ENCODE measurements around the gene CLCN7.
"Not testable (repeated sequence)": the region's sequence is repeated elsewhere in the genome, so short reads cannot be mapped to it uniquely, and the experiment has no call there.

CLCN7 gene

GRCh38 chr16:1443980-1444729, 30.7 kb downstream of the CLCN7 start, which contains the start of gene CCDC154:
Gene CCDC154 (minus strand): TSS chr16:1444556. CDS start chr16:1444322, 234 bp downstream.
- DNase-seq, result no peak

- no peak for DNase-seq
Measured at GRCh38 chr16:1443403-1443973, 31.3 kb downstream of the CLCN7 start.

DNA sequence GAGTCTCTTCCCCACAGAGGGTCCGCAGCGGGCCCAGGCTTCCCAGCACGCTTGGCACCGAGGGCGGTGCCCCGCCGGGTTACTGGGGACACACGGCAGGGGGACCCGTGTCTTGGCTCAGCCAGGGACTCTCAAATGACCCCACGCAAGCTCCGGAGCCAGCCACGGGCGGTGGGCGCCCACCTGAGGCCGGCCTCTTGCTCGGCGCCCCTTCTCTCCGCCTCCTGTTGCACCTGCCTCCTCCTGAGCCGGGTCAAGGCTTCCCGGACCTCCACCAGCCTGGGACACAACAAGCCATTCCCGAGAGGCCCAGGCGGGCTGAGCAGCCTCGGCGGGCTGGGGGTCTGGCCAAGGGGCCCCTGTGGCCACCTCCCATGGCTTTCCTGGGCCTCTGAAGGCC, 32.1 kb downstream of the CLCN7 start:
- no peak for DNase-seq

DNA sequence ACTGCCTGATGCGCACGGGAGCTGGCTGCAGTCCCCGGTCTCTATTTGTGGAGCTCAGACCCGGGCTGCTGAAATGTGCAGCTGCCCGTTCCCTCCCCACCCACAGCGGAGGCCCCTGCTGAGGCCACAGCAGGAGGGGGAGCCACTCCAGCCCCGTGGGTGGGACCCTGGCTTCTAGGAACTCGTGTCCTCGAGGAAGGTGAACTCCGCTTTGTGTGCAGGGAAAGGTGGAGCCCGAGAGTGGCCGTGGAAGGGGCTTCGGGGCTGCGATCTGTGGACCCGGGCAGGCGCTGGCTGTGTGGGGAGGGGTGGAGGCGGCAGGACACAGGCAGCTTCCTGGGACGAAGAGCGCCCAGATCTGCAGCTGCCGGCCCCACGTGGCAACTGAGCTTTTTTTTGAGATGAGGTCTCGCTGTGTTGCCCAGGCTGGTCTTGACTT, 33.4 kb downstream of the CLCN7 start:
- DNase-seq, result no peak

GRCh38 chr16:1439699-1440074, 35.1 kb downstream of the CLCN7 start:
- not testable (repeated sequence) for DNase-seq

DNA sequence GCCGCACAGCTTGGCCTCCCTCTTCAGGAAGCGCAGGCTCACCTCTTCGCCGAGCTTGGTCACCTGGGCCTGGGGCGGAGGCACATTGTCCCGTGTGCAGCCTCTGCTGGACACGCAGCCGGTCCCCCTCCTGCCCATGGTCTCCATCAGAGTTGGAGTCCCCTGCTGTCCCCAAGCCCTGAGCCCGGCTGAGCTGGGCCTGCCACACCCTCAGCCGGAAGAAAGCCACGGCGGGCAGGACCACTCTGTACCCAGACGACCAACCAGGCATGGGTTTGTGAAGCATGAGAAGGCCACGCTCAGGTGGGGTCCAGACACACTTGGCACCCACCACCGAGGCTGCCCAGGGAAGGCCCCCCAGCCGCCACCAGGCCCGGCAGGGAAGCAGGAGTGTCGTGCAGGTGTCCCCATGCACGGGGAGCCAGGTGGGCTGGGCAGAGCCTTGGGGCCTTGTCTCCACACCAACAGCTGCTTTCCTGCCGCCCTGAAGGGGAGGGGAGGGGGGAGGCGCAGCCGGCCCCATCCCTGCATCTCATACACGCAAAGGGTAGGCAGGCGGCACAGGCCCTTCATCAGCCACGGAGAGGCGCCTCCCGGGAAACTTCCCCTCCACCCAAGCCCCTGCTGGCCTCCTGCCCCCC, 35.6 kb downstream of the CLCN7 start:
- no peak for DNase-seq

DNA sequence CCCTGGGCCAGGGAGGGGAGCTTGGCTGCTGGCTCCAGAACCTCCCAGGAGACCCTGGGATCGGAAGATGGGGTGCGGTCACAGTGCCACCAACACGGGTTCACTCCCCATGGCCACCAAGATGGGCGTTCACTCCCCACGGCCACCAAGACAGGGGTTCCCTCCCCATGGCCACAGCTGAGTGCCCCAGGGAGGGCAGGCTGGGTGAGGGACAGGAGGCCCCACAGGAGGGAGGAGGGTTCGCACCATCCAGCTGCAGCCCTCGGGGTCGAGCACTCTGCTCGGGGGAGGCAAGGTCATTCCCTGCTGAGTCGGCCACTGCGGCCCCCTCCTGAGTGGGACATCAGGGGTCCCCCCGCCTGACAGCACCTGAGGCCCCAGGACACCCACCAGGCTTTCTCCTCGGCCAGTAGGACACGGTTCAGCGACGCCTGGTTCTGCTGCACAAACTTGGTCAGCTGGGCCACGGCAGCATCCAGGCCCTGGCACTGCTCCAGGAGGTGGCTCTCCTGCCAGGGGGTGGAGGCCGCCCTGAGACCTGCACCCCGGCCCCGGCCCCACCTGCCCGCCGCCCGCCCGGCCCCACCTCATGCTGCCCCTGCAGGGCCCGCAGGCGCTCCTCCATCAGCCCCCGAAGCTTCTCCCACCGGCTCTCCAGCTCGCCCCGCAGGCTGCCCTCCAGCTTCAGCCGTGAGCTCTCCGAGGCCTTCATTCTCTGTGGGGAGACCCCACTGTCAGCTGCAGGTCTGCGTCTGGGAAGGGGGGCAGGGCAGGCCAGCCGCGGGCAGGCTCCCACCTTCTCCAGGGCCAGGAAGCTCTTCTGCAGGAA, 36.4 kb downstream of the CLCN7 start:
- DNase-seq, result no peak

DNA sequence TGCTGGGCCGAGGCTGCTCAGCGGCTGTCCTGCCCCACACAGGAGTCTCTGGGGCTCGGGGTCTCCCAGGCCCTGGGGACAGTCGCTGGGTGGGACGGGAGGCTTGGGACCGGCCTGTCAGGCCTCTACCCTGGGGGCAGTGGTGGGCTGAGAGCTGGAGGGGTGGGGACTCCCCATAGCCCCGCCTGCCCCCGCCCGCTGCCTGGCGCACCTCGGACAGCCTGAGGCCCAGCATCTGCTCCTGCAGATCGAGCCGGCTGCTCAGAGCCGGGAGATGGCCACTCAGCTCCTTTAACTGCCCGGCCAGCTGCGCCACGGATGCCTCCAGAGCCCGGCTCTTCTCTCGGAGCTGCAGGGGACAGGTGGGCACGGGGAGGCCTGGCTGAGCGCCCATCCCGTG, 37.2 kb downstream of the CLCN7 start:
- DNase-seq, result no peak

DNA sequence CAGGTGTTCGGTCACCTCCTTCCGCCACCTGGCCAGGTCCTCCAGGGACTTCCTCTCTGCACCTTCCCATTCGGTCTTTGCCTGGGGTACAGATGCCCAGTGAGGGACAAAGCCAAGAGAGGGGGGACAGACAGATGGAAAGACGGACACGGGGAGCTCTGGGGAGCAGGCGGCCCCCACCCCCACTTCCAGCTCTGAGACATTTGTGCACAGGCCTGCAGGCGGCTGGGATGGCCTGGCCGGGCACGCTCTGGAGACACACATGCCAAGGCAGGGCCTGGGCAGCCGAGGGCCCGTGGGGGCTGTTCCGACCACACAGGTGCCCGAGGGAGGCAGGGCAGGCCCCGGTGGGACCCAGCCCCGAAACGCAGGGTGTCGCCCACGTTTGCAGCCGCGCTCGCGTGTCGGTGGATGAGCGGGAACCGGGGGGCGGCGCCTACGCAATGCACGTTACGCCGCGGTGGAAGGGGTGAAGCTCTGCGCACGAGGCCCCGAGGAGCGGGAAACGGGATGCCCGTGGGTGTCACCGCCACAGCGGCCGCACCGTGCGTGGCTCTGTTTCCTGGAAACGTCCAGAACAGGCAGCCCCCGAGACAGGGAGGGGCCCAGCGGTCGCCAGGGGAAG, 38.0 kb downstream of the CLCN7 start:
- no peak for DNase-seq

GRCh38 chr16:1435921-1436697, 38.7 kb downstream of the CLCN7 start:
- DNase-seq, result no peak

DNA sequence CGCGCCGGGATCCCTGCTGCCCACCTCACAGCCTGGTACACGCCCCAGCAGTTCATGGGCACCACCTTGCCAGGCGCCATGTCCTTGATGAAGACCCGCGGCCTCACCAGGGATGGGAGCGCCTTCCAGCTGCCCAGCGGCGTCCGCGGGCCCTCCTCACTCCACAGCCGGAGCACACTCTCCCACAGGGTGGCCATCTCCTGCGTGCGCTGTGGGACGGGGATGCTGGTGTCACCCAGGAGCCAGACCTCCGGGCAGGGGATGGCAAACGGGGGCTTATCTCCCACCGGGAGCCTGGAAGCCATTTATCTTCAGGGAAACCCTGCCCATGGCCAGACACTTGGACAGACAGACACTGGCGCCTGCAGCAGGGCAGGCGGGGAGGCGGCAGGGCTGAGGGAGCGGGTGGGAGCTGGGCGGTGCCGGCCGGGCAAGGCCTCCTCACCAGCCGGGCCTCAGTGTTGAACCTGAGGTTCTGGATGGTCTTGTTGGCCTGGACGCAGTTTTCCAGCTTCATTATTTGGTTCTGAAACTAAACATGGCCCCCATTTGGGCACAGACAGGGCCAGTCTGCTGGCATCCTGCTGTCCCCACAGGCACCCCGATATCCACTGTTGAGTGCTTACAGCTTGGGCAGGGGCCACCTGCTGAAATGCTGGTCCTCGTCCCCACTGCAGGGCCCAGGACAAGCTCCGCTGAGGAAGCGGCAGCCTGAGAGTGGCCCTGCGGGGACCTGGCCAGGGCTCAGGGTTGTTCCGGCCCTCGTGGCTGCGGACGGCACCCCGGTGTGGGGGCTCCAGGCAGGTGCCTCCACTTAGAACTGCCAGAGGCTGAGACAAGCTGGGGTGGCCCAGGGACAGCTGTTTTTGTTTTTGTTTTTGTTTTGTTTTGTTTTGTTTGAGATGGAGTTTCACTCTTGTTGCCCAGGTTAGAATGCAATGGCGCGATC, 39.9 kb downstream of the CLCN7 start:
- no peak for DNase-seq

DNA sequence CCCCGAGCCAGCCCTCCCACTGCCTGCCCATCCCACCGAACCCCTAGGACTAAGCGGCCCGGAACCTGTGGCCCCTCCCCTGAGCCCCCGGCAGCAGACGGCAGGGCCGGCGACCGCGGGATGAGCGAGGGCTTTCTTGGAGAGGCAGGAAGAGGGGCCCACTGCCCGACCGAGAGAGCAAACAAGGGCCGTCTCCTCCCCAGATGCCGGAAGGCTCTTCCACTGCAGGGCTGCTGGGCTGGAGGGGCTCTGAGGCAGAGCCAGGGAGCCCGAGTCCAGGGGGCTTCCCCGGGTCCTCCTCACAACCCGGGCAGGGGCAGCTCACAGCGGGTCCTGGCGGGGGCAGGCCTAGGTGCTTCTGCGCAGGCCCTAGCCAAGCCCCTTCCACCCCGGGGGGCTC, 41.1 kb downstream of the CLCN7 start:
- DNase-seq, result no peak

DNA sequence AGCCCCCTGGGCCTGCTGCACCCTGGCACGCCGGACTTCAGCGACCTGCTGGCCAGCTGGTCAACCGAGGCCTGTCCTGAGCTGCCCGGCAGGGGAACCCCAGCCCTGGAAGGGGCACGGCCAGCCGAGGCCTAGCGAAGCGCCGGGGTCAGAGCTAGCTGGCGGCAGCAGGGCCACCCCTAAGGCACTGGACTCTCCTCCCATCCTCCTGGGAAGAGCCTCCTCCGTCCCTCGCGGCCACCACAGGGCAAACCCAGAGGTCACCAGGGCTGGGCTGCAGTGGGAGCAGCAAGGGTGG, 41.6 kb downstream of the CLCN7 start:
- DNase-seq, result no peak

- no peak for DNase-seq
Measured at GRCh38 chr16:1432388-1433262, 42.2 kb downstream of the CLCN7 start.

DNA sequence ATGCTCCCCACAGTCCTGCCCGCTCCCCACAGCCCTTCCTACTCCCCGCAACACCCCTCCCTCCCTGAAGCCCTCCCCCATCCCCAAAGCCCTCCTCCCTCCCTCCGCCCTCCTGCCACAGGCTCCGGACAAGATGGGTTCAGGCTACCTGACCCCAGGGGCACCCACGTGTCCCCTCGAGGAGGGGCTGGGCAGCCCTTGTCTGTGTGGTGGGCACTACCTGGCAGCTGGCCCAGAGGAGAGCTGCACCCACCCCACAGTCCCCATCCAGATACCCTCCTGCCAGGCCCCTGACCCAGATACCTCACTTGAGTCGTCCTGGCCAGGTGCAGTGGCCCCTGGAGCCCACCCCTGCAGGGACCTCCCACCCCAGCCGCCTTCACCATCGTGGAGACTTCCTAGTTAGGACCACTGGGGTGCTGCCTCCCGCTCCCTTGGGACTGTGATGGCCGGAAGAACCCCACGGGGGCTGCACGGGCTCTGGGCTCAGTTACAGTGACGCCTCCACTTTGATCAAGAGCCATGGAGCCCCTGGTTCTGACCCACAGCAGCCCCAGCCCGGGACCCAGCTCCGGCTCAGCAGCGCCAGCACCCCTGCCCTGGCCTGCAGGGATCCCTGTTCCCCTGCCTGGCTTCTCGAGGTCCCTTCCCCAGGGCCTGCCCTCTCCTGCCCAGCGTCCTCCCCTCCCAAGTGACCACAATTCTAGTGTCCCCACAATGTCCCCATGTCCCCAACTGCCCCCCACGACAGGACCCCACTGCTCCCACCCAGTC, 43.1 kb downstream of the CLCN7 start:
- DNase-seq, result no peak

DNA sequence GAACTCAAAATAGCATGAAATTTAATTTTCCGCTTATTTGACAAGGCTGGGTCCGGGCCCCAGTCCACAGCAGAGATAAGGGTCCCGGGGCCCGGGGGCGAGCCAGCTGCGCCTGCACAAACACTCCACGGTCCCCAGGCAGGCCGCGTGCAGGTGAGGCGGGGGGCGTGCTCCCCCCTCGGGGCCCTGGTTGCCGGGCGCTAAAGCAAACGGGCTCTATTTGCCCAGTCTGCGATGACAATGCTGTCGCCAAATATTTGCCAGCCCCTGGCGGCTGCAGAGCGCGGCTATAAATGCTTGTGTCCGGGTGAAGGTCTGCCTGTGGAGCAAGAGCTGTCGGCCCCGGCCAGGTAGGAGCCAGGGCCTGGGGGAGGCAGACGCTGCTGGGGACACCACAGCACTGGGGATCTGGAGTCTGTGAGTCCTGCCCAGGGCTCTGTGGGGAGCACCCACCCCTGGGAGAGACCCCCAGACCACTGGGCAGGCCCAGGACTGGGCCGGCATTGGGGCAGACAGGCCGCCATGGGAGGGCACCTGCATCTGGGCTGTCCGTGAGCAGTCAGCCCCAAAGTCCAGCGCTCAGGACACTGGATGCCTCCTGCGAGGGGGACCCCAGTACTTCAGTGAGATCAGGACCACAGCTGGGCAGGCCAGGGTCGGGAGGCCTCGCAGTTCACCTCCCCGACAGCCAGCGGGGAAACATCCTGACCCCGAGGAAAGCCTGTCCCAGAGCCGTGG, 43.9 kb downstream of the CLCN7 start, which contains the start of gene PERCC1:
TSS of gene PERCC1 (plus strand) at position 320 of the 738 bp plus-strand sequence. CDS start 1,516 bp downstream, outside the sequence.
- DNase-seq, result no peak

DNA sequence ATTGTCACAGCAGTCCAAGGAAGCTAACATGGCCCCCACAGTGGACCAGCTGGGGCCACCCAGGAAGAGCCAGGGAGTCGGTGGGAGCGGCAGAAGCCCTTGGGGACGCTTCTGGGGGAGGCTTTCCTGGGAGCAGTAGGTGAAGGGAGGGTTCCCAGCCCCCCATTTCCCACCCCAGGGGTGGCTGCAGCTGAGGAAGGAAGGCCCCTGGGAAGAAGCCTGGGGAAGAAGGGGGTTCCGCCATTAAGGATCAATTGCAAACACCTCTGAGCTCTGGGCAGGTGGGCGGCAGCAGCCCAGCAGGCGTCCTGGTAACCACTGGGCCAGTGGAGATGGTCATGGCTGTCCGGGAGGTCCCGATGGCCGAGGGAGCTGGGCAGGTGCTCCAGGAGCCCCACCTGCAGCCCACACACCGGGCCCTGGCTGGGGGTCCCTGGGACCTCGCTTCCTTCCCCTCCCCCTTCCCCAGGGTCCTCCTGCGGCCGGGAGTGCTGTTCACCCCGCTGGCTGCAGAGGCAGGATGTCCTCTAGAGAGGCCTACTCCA, 44.5 kb downstream of the CLCN7 start:
- DNase-seq, result no peak

GRCh38 chr16:1429631-1430030, 45.2 kb downstream of the CLCN7 start:
- DNase-seq, result no peak

Measured in inflammatory macrophage treated with lipopolysaccharide for 1 hour (primary cell).